ENCODE data around the gene OSM. TPM values are rescaled to one million over a fixed set of nuclear protein-coding genes. Genes with fewer than 3 reads are reported as not detected.

Gene OSM
- total RNA-seq, 1 experiment from 2014 or later: not detected

- no peak overlapping the region for H3K4me3 ChIP-seq (replicated peaks in 1 of 2; ENCODE audit: low read depth in 1 of 2, low read length in 2 of 2)
- no peaks in the 10 kb centered on the region for H3K36me3 ChIP-seq (ENCODE audit: control insufficient read depth in 1 of 2, insufficient read depth in 2 of 2, low read length in 2 of 2)
- POLR2A ChIA-PET: no interaction called here
- peaks cover 17 to 36% of the 10 kb centered on the region in 2 experiments for H3K4me1 ChIP-seq (ENCODE audit: control insufficient read depth in 1 of 2, insufficient read depth in 2 of 2, low read length in 2 of 2)
- no peak overlapping the region for H3K9ac ChIP-seq (ENCODE audit: low read length)
- H3K27me3 ChIP-seq (ENCODE audit: insufficient read depth, low read length): no peaks in the 10 kb centered on the region
- RAD21 ChIA-PET (ENCODE audit: low non-redundant PET in 1 of 2, low total read pairs in 2 of 2, uncharacterized antibody in 2 of 2, unreplicated experiment in 2 of 2): no interaction called here
- H3K4me2 ChIP-seq (ENCODE audit: low read length): no peak overlapping the region
- no peak overlapping the region for H2AFZ ChIP-seq (ENCODE audit: low read depth, low read length, poor library complexity, severe bottlenecking)
- H3K9me3 ChIP-seq (ENCODE audit: control insufficient read depth in 1 of 2, insufficient read depth in 1 of 2, low read depth in 1 of 2, low read length in 2 of 2): no peaks in the 10 kb centered on the region
- no peaks in the 10 kb centered on the region for H3K9me2 ChIP-seq (ENCODE audit: insufficient read depth)
- CTCF ChIA-PET: no interaction called here
- no peaks in the 10 kb centered on the region for H4K20me1 ChIP-seq (ENCODE audit: insufficient read depth)
- no TSS peak for BruUV-seq (replicated peaks)
- TF ChIP-seq RAD21 (IDR thresholded peaks at IDR 0.05; ENCODE audit: low read depth) (no peak), SRF (IDR thresholded peaks at IDR 0.05; ENCODE audit: low read depth) (no peak)
- DNase-seq (ENCODE audit: low read depth, low spot score): no peak
- H3K79me2 ChIP-seq (ENCODE audit: insufficient read depth, low read length): no peaks in the 10 kb centered on the region
- intact Hi-C loops (cut with micrococcal nuclease): no loop called here
- ATAC-seq: no peak
- no peak overlapping the region for H3K27ac ChIP-seq (ENCODE audit: low read depth, low read length)
These were observed 17.5 kb upstream of the OSM start for GRCh38 chr22:30284172-30284571.

- CTCF ChIA-PET: no interaction called here
- RAD21 ChIA-PET (ENCODE audit: low non-redundant PET in 1 of 2, low total read pairs in 2 of 2, uncharacterized antibody in 2 of 2, unreplicated experiment in 2 of 2): no interaction called here
- Histone ChIP-seq H3K27ac (ENCODE audit: low read depth, low read length) (no peak overlapping the region), H3K79me2 (ENCODE audit: insufficient read depth, low read length) (no peaks in the 10 kb centered on the region), H3K9ac (ENCODE audit: low read length) (no peak overlapping the region), H3K36me3 (ENCODE audit: control insufficient read depth in 1 of 2, insufficient read depth in 2 of 2, low read length in 2 of 2) (no peaks in the 10 kb centered on the region), H3K9me3 (ENCODE audit: control insufficient read depth in 1 of 2, insufficient read depth in 1 of 2, low read depth in 1 of 2, low read length in 2 of 2) (no peaks in the 10 kb centered on the region), H3K4me2 (ENCODE audit: low read length) (no peak overlapping the region), H3K4me1 (ENCODE audit: control insufficient read depth in 1 of 2, insufficient read depth in 2 of 2, low read length in 2 of 2) (peaks cover 12 to 28% of the 10 kb centered on the region in 2 experiments), H4K20me1 (ENCODE audit: insufficient read depth) (no peaks in the 10 kb centered on the region), H3K9me2 (ENCODE audit: insufficient read depth) (no peaks in the 10 kb centered on the region), H3K4me3 (replicated peaks in 1 of 2; ENCODE audit: low read depth in 1 of 2, low read length in 2 of 2) (no peak overlapping the region), H2AFZ (ENCODE audit: low read depth, low read length, poor library complexity, severe bottlenecking) (no peak overlapping the region), H3K27me3 (ENCODE audit: insufficient read depth, low read length) (no peaks in the 10 kb centered on the region)
- TF ChIP-seq CEBPB (IDR thresholded peaks at IDR 0.05; ENCODE audit: low read depth): no peak
- no peak for TF ChIP-seq POLR2AphosphoS5 (IDR thresholded peaks at IDR 0.05; ENCODE audit: low read depth, low read length)
- TF ChIP-seq EZH2 (IDR thresholded peaks at IDR 0.05): no peak
- no peak for TF ChIP-seq ELF1 (IDR thresholded peaks at IDR 0.05; ENCODE audit: borderline replicate concordance, low read depth)
- TF ChIP-seq FOSL1 (IDR thresholded peaks at IDR 0.05; ENCODE audit: low read depth): no peak
- TF ChIP-seq CBX3 (IDR thresholded peaks at IDR 0.05; ENCODE audit: low read depth): no peak
- no peak for TF ChIP-seq TCF7L2 (IDR thresholded peaks at IDR 0.05; ENCODE audit: borderline replicate concordance, extremely low read depth, insufficient read depth, insufficient read length)
- no peak for TF ChIP-seq EZH2phosphoT487 (IDR thresholded peaks at IDR 0.05; ENCODE audit: borderline replicate concordance)
- TF ChIP-seq, protein P1, sequence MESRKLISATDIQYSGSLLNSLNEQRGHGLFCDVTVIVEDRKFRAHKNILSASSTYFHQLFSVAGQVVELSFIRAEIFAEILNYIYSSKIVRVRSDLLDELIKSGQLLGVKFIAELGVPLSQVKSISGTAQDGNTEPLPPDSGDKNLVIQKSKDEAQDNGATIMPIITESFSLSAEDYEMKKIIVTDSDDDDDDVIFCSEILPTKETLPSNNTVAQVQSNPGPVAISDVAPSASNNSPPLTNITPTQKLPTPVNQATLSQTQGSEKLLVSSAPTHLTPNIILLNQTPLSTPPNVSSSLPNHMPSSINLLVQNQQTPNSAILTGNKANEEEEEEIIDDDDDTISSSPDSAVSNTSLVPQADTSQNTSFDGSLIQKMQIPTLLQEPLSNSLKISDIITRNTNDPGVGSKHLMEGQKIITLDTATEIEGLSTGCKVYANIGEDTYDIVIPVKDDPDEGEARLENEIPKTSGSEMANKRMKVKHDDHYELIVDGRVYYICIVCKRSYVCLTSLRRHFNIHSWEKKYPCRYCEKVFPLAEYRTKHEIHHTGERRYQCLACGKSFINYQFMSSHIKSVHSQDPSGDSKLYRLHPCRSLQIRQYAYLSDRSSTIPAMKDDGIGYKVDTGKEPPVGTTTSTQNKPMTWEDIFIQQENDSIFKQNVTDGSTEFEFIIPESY (IDR thresholded peaks at IDR 0.05; ENCODE audit: extremely low read depth, insufficient replicate concordance, low read length): no peak
- no peak for TF ChIP-seq ZFX (IDR thresholded peaks at IDR 0.05)
- TF ChIP-seq YY1 (IDR thresholded peaks at IDR 0.05; ENCODE audit: extremely low read depth, insufficient replicate concordance, low read depth, low read length): no peak
- TF ChIP-seq EGR1 (IDR thresholded peaks at IDR 0.05; ENCODE audit: low read depth): no peak
- no peak for TF ChIP-seq RAD21 (IDR thresholded peaks at IDR 0.05; ENCODE audit: low read depth)
- no peak for DNase-seq (ENCODE audit: low read depth, low spot score)
- no TSS peak for BruUV-seq (replicated peaks)
- intact Hi-C loops (cut with micrococcal nuclease): no loop called here
- POLR2A ChIA-PET: no interaction called here
- ATAC-seq: no peak
These were observed 16.7 kb upstream of the OSM start for GRCh38 chr22:30283342-30283741.

All from HCT116 (cell line).